MG63 (cell line): ENCODE data around the gene TNNI2. TPM values are rescaled to one million over a fixed set of nuclear protein-coding genes. Genes with fewer than 3 reads are reported as not detected.
"Not testable (repeated sequence)": the region's sequence is repeated elsewhere in the genome, so short reads cannot be mapped to it uniquely, and the experiment has no call there.

Experiments used
- DNase-seq: peaks from one replicate; pipeline ENCODE4 v3.0.0-alpha.2; 2020
- H3K27me3 ChIP-seq: fragments of 250-450 bp; sonication (Bioruptor Pico); 2 replicates; pipeline ENCODE4 v1.5.1; 2020; ENCODE audit warnings: mild to moderate bottlenecking, moderate library complexity
- H3K36me3 ChIP-seq: fragments of 250-450 bp; sonication (Bioruptor Pico); 2 replicates; pipeline ENCODE4 v1.5.1; 2020; ENCODE audit warnings: mild to moderate bottlenecking, moderate library complexity
- H3K4me3 ChIP-seq: fragments of 250-450 bp; sonication (Bioruptor Pico); 2 replicates; pipeline ENCODE4 v1.5.1; 2020; ENCODE audit warnings: mild to moderate bottlenecking, moderate library complexity
- H3K9me3 ChIP-seq: fragments of 250-450 bp; sonication (Bioruptor Pico); 2 replicates; pipeline ENCODE4 v1.5.1; 2020; ENCODE audit warnings: mild to moderate bottlenecking, moderate library complexity
- total RNA-seq: library from RNA; depleted of rRNA; stranded (reverse); fragments of >200 nt; shearing (Covaris generic); gene quantifications from 2 replicates; pipeline ENCODE4 v1.2.3, GENCODE V29; 2014; ENCODE audit warnings: low replicate concordance; rRNA removed

TNNI2 gene
- total RNA-seq: not detected in 2 replicates

GRCh38 chr11:1838426-1839144 is at the start of gene TNNI2:
Gene TNNI2 (plus strand): TSS chr11:1838981. CDS start chr11:1839697, 716 bp downstream.
- no peak for DNase-seq
- Histone ChIP-seq H3K9me3 (no peaks in the 10 kb centered on the region), H3K4me3 (no peak within 1 kb of the TSS), H3K27me3 (no peaks in the 10 kb centered on the region), H3K36me3 (no peaks in the 10 kb centered on the region)

DNA sequence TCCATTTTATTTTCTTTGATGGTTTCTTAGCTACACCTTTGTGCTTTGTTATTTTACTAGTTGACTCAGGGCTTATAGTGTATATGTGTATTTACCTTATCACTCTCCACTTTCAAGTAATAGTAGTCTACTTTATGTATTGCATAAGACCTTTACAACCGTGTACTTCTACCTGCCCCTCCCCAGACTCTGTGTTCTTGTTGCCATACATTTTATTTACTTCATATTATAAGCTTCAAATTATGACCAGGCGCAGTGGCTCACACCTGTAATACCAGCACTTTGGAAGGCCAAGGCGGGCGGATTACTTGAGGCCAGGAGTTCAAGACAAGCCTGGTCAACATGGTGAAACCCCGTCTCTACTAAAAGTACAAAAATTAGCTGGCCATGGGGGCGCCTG is 46.9 kb upstream of the TNNI2 start:
- no peak for DNase-seq
- H3K9me3 ChIP-seq: no peaks in the 10 kb centered on the region
- no peak overlapping the region for H3K4me3 ChIP-seq
- H3K27me3 ChIP-seq: 0 out of 2 replicates have a peak, but pooled peaks cover 2% of the 10 kb centered on the region
- no peaks in the 10 kb centered on the region for H3K36me3 ChIP-seq

DNA sequence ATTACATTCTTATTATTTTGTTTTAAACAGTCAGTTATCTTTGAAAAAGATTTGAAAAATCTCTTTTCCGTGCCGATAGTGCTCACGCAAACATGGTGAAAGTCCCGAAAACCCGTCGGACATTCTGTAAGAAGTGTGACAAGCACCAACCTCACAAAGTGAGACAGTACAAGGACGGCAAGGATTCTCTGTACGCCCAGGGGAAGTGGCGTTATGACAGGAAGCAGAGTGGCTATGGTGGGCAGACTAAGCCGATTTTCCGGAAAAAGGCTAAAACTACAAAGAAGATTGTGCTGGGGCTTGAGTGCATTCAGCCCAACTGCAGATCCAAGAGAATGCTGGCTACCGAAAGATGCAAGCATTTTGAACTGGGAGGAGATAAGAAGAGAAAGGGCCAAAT is 46.3 kb upstream of the TNNI2 start:
- H3K9me3 ChIP-seq: no peaks in the 10 kb centered on the region
- no peak overlapping the region for H3K4me3 ChIP-seq
- 0 out of 2 replicates have a peak, but pooled peaks cover 2% of the 10 kb centered on the region for H3K27me3 ChIP-seq
- DNase-seq: no peak
- no peaks in the 10 kb centered on the region for H3K36me3 ChIP-seq

GRCh38 chr11:1793081-1793480 is 45.7 kb upstream of the TNNI2 start:
- DNase-seq: no peak
- no peaks in the 10 kb centered on the region for H3K9me3 ChIP-seq
- 0 out of 2 replicates have a peak, but pooled peaks cover 2% of the 10 kb centered on the region for H3K27me3 ChIP-seq
- H3K4me3 ChIP-seq: peak overlapping the region; percentile 16
- H3K36me3 ChIP-seq: no peaks in the 10 kb centered on the region

- H3K36me3 ChIP-seq: no peaks in the 10 kb centered on the region
- H3K4me3 ChIP-seq: no peak overlapping the region
- H3K27me3 ChIP-seq: 0 out of 2 replicates have a peak, but pooled peaks cover 2% of the 10 kb centered on the region
Measured at GRCh38 chr11:1796413-1797011, 42.3 kb upstream of the TNNI2 start.

DNA sequence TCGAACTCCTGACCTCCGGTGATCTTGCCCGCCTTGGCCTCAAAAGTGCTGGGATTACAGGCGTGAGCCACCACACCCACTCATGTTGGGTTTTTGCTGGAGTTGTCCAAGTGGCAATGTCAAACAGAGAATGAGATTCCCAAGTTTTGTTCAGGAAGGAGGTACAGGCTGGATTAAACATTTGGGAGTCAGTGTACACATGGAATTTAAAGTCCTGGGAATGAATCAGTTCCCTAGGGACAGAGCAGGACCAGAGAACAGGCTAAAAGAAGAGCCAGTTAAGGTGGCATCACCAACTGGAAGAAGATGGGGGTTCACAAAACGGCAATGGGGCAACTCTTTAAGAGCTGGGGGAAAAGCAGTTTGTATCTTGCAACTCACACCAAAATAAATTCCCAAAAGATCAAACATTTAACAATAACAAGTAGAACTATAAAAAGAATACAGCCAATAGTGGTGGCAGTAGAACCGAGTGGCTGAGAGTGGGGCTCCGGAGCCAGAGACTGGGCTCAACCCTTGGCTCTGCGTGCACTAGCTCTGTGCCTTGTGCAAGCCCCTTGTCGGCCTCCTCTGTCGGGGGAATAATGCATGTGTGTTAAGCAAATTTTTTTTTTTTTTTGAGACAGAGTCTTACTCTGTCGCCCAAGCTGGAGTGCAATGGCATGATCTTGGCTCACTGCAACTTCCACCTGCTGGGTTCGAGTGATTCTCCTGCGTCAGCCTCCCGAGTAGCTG is 41.2 kb upstream of the TNNI2 start:
- H3K9me3 ChIP-seq: no peaks in the 10 kb centered on the region
- H3K27me3 ChIP-seq: 0 out of 2 replicates have a peak, but pooled peaks cover under 1% of the 10 kb centered on the region
- DNase-seq: no peak
- no peak overlapping the region for H3K4me3 ChIP-seq
- no peaks in the 10 kb centered on the region for H3K36me3 ChIP-seq

More at GRCh38 chr11:1796413-1797011, 42.3 kb upstream of the TNNI2 start:
- no peaks in the 10 kb centered on the region for H3K9me3 ChIP-seq
- DNase-seq: no peak

GRCh38 chr11:1803246-1803645 is 35.5 kb upstream of the TNNI2 start:
- DNase-seq: no peak
- Histone ChIP-seq H3K27me3 (no peaks in the 10 kb centered on the region; the same call in 1 of the 2 replicates), H3K9me3 (no peaks in the 10 kb centered on the region)

GRCh38 chr11:1803835-1804519 is 34.8 kb upstream of the TNNI2 start:
- H3K9me3 ChIP-seq, H3K27me3 ChIP-seq, H3K4me3 ChIP-seq, H3K36me3 ChIP-seq, DNase-seq: not testable (repeated sequence)

More at GRCh38 chr11:1803246-1803645, 35.5 kb upstream of the TNNI2 start:
- Histone ChIP-seq H3K36me3 (no peaks in the 10 kb centered on the region), H3K4me3 (no peak overlapping the region)

DNA sequence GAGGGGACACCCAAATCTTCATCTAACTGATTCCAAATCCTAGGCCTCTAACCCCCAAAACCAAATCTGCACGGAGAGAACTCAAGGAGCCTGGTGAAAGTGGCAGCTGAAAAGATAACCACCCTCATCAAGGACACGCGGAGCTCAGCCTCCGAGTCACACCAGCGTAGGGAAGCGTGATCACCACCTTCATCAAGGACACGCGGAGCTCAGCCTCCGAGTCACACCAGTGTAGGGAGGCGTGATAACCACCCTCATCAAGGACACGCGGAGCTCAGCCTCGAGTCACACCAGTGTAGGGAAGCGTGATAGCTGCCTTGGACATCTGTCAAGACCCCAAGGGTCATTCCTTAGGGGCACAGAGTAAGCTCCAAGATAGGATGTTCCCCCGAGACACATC is 33.3 kb upstream of the TNNI2 start:
- Histone ChIP-seq H3K36me3 (no peaks in the 10 kb centered on the region), H3K27me3 (no peaks in the 10 kb centered on the region; the same call in 1 of the 2 replicates), H3K4me3 (no peak overlapping the region), H3K9me3 (0 out of 2 replicates have a peak, but pooled peaks cover 4% of the 10 kb centered on the region)
- no peak for DNase-seq

DNA sequence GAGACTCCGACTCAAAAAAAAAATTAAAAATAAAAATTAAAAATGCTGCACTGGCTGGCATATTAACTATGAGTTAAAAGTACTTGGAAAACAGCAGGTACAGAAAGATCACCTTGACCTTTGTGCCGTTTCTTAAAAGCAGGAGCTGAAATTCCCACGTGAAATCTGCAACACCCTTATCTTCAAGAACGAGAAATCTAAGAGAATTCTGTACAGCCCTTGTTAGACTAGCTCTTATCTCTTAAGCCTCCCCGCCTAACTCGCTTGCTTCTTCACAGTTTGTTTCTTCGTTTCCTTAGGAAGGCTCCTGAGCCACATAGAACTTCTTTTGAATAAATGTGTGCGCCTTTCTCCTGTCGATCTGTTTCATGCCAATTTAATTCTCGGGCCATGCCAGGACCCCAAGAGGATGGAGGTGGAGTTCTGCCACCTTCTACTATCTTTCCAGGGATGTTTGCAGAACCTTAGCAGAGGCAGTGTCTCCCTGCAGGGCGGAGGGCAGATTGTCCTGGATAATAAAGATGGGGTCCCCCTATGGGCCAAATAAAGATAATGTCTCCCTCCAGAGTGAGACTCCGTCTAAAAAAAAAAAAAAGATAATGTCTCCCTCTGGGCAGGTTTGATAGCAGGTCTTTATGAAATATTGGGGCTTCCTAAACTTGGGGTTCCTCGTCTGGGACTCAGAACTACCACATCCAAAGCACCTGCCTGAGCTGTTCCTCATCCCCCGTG is 31.4 kb upstream of the TNNI2 start:
- Histone ChIP-seq H3K4me3 (no peak overlapping the region), H3K36me3 (no peaks in the 10 kb centered on the region), H3K27me3 (no peaks in the 10 kb centered on the region; the same call in 1 of the 2 replicates), H3K9me3 (0 out of 2 replicates have a peak, but pooled peaks cover 9% of the 10 kb centered on the region)
- DNase-seq: no peak

GRCh38 chr11:1810761-1811160 is 28.0 kb upstream of the TNNI2 start:
- Histone ChIP-seq H3K9me3 (0 out of 2 replicates have a peak, but pooled peaks cover 9% of the 10 kb centered on the region), H3K36me3 (no peaks in the 10 kb centered on the region), H3K27me3 (no peaks in the 10 kb centered on the region), H3K4me3 (no peak overlapping the region)
- DNase-seq: no peak

- Histone ChIP-seq H3K36me3 (no peaks in the 10 kb centered on the region), H3K27me3 (no peaks in the 10 kb centered on the region), H3K9me3 (0 out of 2 replicates have a peak, but pooled peaks cover 9% of the 10 kb centered on the region), H3K4me3 (no peak overlapping the region)
- DNase-seq: no peak
Measured at GRCh38 chr11:1812274-1812673, 26.5 kb upstream of the TNNI2 start.

- no peaks in the 10 kb centered on the region for H3K27me3 ChIP-seq
- H3K36me3 ChIP-seq: no peaks in the 10 kb centered on the region
- H3K4me3 ChIP-seq: no peak overlapping the region
- H3K9me3 ChIP-seq: peaks cover 9% of the 10 kb centered on the region; the same call in 1 of the 2 replicates
- DNase-seq: no peak
Measured at GRCh38 chr11:1812801-1813200, 26.0 kb upstream of the TNNI2 start.

- not testable (repeated sequence) for DNase-seq, H3K4me3 ChIP-seq, H3K36me3 ChIP-seq, H3K9me3 ChIP-seq, H3K27me3 ChIP-seq
Measured at GRCh38 chr11:1813356-1813755, 25.4 kb upstream of the TNNI2 start.

DNA sequence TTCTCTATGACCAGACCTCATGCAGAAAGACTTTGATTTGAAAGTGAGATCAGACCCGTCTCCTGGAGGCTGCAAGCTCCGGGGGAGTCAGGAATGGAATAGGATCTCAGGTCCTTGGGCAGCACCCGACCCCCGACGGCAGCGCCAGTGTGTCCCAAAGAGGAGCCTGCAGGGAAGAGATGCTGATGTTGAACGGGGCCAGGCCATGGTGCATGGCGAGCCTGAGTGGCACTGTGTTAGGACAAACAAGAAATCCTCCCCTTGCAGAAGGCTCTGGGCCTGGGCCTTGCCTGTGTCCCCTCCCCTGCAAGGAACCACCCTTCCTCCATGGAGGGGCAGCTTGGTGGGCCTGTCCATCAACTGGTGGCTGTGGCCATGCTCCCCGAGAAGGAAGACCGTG is 24.1 kb upstream of the TNNI2 start:
- Histone ChIP-seq H3K27me3 (no peaks in the 10 kb centered on the region), H3K36me3 (no peaks in the 10 kb centered on the region), H3K9me3 (peaks cover 9% of the 10 kb centered on the region; the same call in 1 of the 2 replicates), H3K4me3 (no peak overlapping the region)
- DNase-seq: no peak

GRCh38 chr11:1815311-1815710 is 23.5 kb upstream of the TNNI2 start:
- H3K4me3 ChIP-seq: no peak overlapping the region
- H3K27me3 ChIP-seq: no peaks in the 10 kb centered on the region
- DNase-seq: no peak
- H3K9me3 ChIP-seq: peaks cover 5% of the 10 kb centered on the region; the same call in 1 of the 2 replicates
- H3K36me3 ChIP-seq: no peaks in the 10 kb centered on the region
